NCI-H2107 (cell line): Measurements from ENCODE around the gene C5orf22.

Experiments
- DNase-seq: peaks from one replicate; lab custom pipeline; 2025; lab: John Stamatoyannopoulos, UW

The C5orf22 gene

DNA sequence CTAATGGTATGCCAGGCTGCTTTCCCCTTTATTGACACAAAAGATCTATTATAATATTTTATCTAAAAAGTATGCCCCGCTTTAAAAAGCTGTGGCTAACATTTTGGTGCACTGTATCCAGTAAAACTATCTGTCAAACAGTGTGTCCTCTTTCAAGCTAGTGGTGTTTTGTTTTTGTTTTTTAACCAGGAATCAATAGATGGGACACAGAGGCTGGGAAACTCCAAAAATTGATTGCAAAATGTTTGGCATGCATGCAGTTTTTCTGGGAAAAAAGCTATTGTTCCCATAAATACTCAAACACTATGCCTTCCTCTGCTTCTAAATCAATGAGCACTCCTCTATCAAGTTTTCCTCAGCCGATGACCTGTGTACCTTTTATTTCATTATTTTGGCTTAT, 72.5 kb downstream of the C5orf22 start:
- no peak for DNase-seq
